Activated CD4-positive, alpha-beta T cell treated with anti-CD3 and anti-CD28 coated beads for 24 hours (primary cell): ENCODE results near the gene LRP1B.
"Not testable (repeated sequence)": the region's sequence is repeated elsewhere in the genome, so short reads cannot be mapped to it uniquely, and the experiment has no call there.

Experiments
- DNase-seq, 2 donors: peaks; one replicate each; pipeline ENCODE4 v3.0.0-alpha.2; 2020; ENCODE audit warnings: low read depth in 2 of 2

Gene LRP1B

GRCh38 chr2:140354544-140354943 is 1776.3 kb downstream of the LRP1B start:
- DNase-seq = no peak

- no peak for DNase-seq
Observed at GRCh38 chr2:140353541-140353940, 1777.3 kb downstream of the LRP1B start.

- no peak for DNase-seq
Observed at GRCh38 chr2:140351692-140352091, 1779.1 kb downstream of the LRP1B start.

GRCh38 chr2:140349695-140350094 is 1781.1 kb downstream of the LRP1B start:
- no peak for DNase-seq

- no peak for DNase-seq
Observed at GRCh38 chr2:140348826-140349225, 1782.0 kb downstream of the LRP1B start.

GRCh38 chr2:140344838-140345237 is 1786.0 kb downstream of the LRP1B start:
- no peak for DNase-seq

- DNase-seq = not testable (repeated sequence)
Observed at GRCh38 chr2:140344266-140344665, 1786.5 kb downstream of the LRP1B start.

GRCh38 chr2:140338795-140339194 is 1792.0 kb downstream of the LRP1B start:
- no peak for DNase-seq

GRCh38 chr2:140337061-140337460 is 1793.8 kb downstream of the LRP1B start:
- DNase-seq = no peak

- DNase-seq = no peak
Observed at GRCh38 chr2:140316345-140316744, 1814.5 kb downstream of the LRP1B start.

- DNase-seq = no peak
Observed at GRCh38 chr2:140311905-140312304, 1818.9 kb downstream of the LRP1B start.

GRCh38 chr2:140308706-140309105 is 1822.1 kb downstream of the LRP1B start:
- DNase-seq = no peak

GRCh38 chr2:140307532-140307931 is 1823.3 kb downstream of the LRP1B start:
- DNase-seq = no peak

GRCh38 chr2:140295767-140296166 is 1835.0 kb downstream of the LRP1B start:
- DNase-seq = no peak

- DNase-seq = no peak
Observed at GRCh38 chr2:140288726-140289125, 1842.1 kb downstream of the LRP1B start.

- no peak for DNase-seq
Observed at GRCh38 chr2:140288213-140288612, 1842.6 kb downstream of the LRP1B start.

- DNase-seq = no peak
Observed at GRCh38 chr2:140286377-140286776, 1844.4 kb downstream of the LRP1B start.

GRCh38 chr2:140277344-140277743 is 1853.5 kb downstream of the LRP1B start:
- DNase-seq = not testable (repeated sequence)

- no peak for DNase-seq
Observed at GRCh38 chr2:140276661-140277060, 1854.2 kb downstream of the LRP1B start.

- no peak for DNase-seq
Observed at GRCh38 chr2:140275427-140275826, 1855.4 kb downstream of the LRP1B start.

GRCh38 chr2:140274891-140275290 is 1855.9 kb downstream of the LRP1B start:
- no peak for DNase-seq

GRCh38 chr2:140273958-140274357 is 1856.9 kb downstream of the LRP1B start:
- no peak for DNase-seq

- DNase-seq = no peak
Observed at GRCh38 chr2:140273408-140273807, 1857.4 kb downstream of the LRP1B start.

- no peak for DNase-seq
Observed at GRCh38 chr2:140270224-140270623, 1860.6 kb downstream of the LRP1B start.

GRCh38 chr2:140269000-140269399 is 1861.8 kb downstream of the LRP1B start:
- DNase-seq = no peak
